Measurements from ENCODE around the gene NPPC. TPM values are rescaled to one million over a fixed set of nuclear protein-coding genes. Genes with fewer than 3 reads are reported as not detected.

NPPC gene
- total and polyA plus RNA-seq, 2 experiments from 2014 or later: 0.26 TPM; not detected in 1

- H3F3A ChIP-seq (ENCODE audit: insufficient read depth): no peaks in the 10 kb centered on the region
- H3K27ac ChIP-seq: no peak overlapping the region
- H2AFZ ChIP-seq: no peak overlapping the region
- H3K79me2 ChIP-seq (ENCODE audit: insufficient read depth): no peaks in the 10 kb centered on the region
- no peaks in the 10 kb centered on the region for H3K9me3 ChIP-seq (ENCODE audit: low read depth)
- no peak overlapping the region for H3K4me3 ChIP-seq
- H3K36me3 ChIP-seq (ENCODE audit: low read depth): no peaks in the 10 kb centered on the region
- TF ChIP-seq EZH2phosphoT487 (IDR thresholded peaks at IDR 0.05; ENCODE audit: insufficient read depth, low read depth) (no peak), EZH2 (IDR thresholded peaks at IDR 0.05; ENCODE audit: insufficient read depth, poor library complexity, severe bottlenecking) (no peak)
- DNase-seq: no peak
- no peaks in the 10 kb centered on the region for H3K9me2 ChIP-seq (ENCODE audit: insufficient read depth)
- no peak overlapping the region for H3K4me2 ChIP-seq (ENCODE audit: unreplicated experiment)
- in situ Hi-C loops (cut with MboI): no loop called here
- H4K20me1 ChIP-seq (ENCODE audit: insufficient read depth): no peaks in the 10 kb centered on the region
- H3K27me3 ChIP-seq (replicated peaks; ENCODE audit: insufficient read depth): peaks cover 54% of the 10 kb centered on the region
- WGBS, 2 experiments (ENCODE audit: low coverage in 1 of 2, low lambda C conversion rate in 2 of 2, missing lambda C conversion rate in 2 of 2): 48 to 54% methylated on average over 15 of the region's 15 CpGs
- H3K9ac ChIP-seq: no peak overlapping the region
- H3K4me1 ChIP-seq (ENCODE audit: insufficient read depth): no peaks in the 10 kb centered on the region
Measured at GRCh38 chr2:231894566-231895380, 31.4 kb downstream of the NPPC start.

GRCh38 chr2:231891514-231891905 lies 34.7 kb downstream of the NPPC start:
- Histone ChIP-seq H2AFZ (no peak overlapping the region), H3K4me2 (ENCODE audit: unreplicated experiment) (no peak overlapping the region), H3K9ac (no peak overlapping the region), H3K27ac (no peak overlapping the region), H3K4me1 (ENCODE audit: insufficient read depth) (no peaks in the 10 kb centered on the region), H3K9me3 (ENCODE audit: low read depth) (no peaks in the 10 kb centered on the region), H3K36me3 (ENCODE audit: low read depth) (no peaks in the 10 kb centered on the region), H3K79me2 (ENCODE audit: insufficient read depth) (no peaks in the 10 kb centered on the region), H4K20me1 (ENCODE audit: insufficient read depth) (no peaks in the 10 kb centered on the region), H3F3A (ENCODE audit: insufficient read depth) (no peaks in the 10 kb centered on the region), H3K4me3 (no peak overlapping the region), H3K9me2 (ENCODE audit: insufficient read depth) (no peaks in the 10 kb centered on the region), H3K27me3 (replicated peaks; ENCODE audit: insufficient read depth) (peaks cover 38% of the 10 kb centered on the region)
- in situ Hi-C loops (cut with MboI): no loop called here
- TF ChIP-seq EZH2 (IDR thresholded peaks at IDR 0.05; ENCODE audit: insufficient read depth, poor library complexity, severe bottlenecking): no peak
- no peak for DNase-seq
- 59 to 61% methylated on average over 11 of the region's 11 CpGs for WGBS, 2 experiments (ENCODE audit: low coverage in 1 of 2, low lambda C conversion rate in 2 of 2, missing lambda C conversion rate in 2 of 2)

GRCh38 chr2:231890896-231891513 lies 35.2 kb downstream of the NPPC start:
- no peak overlapping the region for H3K9ac ChIP-seq

GRCh38 chr2:231887756-231888155 lies 38.4 kb downstream of the NPPC start:
- Histone ChIP-seq H4K20me1 (ENCODE audit: insufficient read depth) (no peaks in the 10 kb centered on the region), H3K79me2 (ENCODE audit: insufficient read depth) (no peaks in the 10 kb centered on the region), H3K27ac (no peak overlapping the region), H3K9ac (no peak overlapping the region), H3F3A (ENCODE audit: insufficient read depth) (no peaks in the 10 kb centered on the region), H3K36me3 (ENCODE audit: low read depth) (no peaks in the 10 kb centered on the region), H3K27me3 (replicated peaks; ENCODE audit: insufficient read depth) (peaks cover 58% of the 10 kb centered on the region), H3K4me2 (ENCODE audit: unreplicated experiment) (no peak overlapping the region), H3K4me3 (no peak overlapping the region), H3K4me1 (ENCODE audit: insufficient read depth) (no peaks in the 10 kb centered on the region), H2AFZ (no peak overlapping the region), H3K9me2 (ENCODE audit: insufficient read depth) (no peaks in the 10 kb centered on the region), H3K9me3 (ENCODE audit: low read depth) (no peaks in the 10 kb centered on the region)
- TF ChIP-seq EZH2phosphoT487 (IDR thresholded peaks at IDR 0.05; ENCODE audit: insufficient read depth, low read depth): no peak
- no peak for TF ChIP-seq EZH2 (IDR thresholded peaks at IDR 0.05; ENCODE audit: insufficient read depth, poor library complexity, severe bottlenecking)
- WGBS, 2 experiments (ENCODE audit: low coverage in 1 of 2, low lambda C conversion rate in 2 of 2, missing lambda C conversion rate in 2 of 2): 51% methylated on average over 6 of the region's 6 CpGs
- no peak for DNase-seq
- in situ Hi-C loops (cut with MboI): no loop called here

More at GRCh38 chr2:231890896-231891513, 35.2 kb downstream of the NPPC start:
- no peak overlapping the region for H3K27ac ChIP-seq
- DNase-seq: no peak
- no peaks in the 10 kb centered on the region for H3K79me2 ChIP-seq (ENCODE audit: insufficient read depth)
- WGBS, 2 experiments (ENCODE audit: low coverage in 1 of 2, low lambda C conversion rate in 2 of 2, missing lambda C conversion rate in 2 of 2): 60 to 72% methylated on average over 11 of the region's 11 CpGs
- H3K9me3 ChIP-seq (ENCODE audit: low read depth): no peaks in the 10 kb centered on the region
- H3F3A ChIP-seq (ENCODE audit: insufficient read depth): no peaks in the 10 kb centered on the region
- H3K4me2 ChIP-seq (ENCODE audit: unreplicated experiment): no peak overlapping the region
- H3K36me3 ChIP-seq (ENCODE audit: low read depth): no peaks in the 10 kb centered on the region
- no peaks in the 10 kb centered on the region for H3K4me1 ChIP-seq (ENCODE audit: insufficient read depth)
- H3K9me2 ChIP-seq (ENCODE audit: insufficient read depth): no peaks in the 10 kb centered on the region
- no peak overlapping the region for H3K4me3 ChIP-seq
- no peak overlapping the region for H2AFZ ChIP-seq
- H3K27me3 ChIP-seq (replicated peaks; ENCODE audit: insufficient read depth): peaks cover 38% of the 10 kb centered on the region
- H4K20me1 ChIP-seq (ENCODE audit: insufficient read depth): no peaks in the 10 kb centered on the region
- in situ Hi-C loops (cut with MboI): no loop called here
- TF ChIP-seq EZH2phosphoT487 (IDR thresholded peaks at IDR 0.05; ENCODE audit: insufficient read depth, low read depth) (no peak), EZH2 (IDR thresholded peaks at IDR 0.05; ENCODE audit: insufficient read depth, poor library complexity, severe bottlenecking) (no peak)

Measured in GM23248 (cell line).